Left renal pelvis (tissue), 4 donors: Measurements from ENCODE around the gene DUSP14. TPM values are rescaled to one million over a fixed set of nuclear protein-coding genes. Genes with fewer than 3 reads are reported as not detected.
A peak's percentile ranks its signal among the peaks of the same experiment; 100 is the strongest.
"Not testable (repeated sequence)": the region's sequence is repeated elsewhere in the genome, so short reads cannot be mapped to it uniquely, and the experiment has no call there.

Experiments
- DNase-seq, 4 donors: peaks; one replicate each; pipeline ENCODE4 v3.0.0-alpha.2; 2013; ENCODE audit warnings: low read depth in 4 of 4, low spot score in 3 of 4
- polyA plus RNA-seq, 4 donors: library from polyadenylated mRNA; unstranded; fragments of 120-200 nt; gene quantifications; one replicate each; pipeline ENCODE4 v1.2.1, GENCODE V29; 2013; ENCODE audit not compliant: insufficient read length in 4 of 4

Gene DUSP14, protein sequence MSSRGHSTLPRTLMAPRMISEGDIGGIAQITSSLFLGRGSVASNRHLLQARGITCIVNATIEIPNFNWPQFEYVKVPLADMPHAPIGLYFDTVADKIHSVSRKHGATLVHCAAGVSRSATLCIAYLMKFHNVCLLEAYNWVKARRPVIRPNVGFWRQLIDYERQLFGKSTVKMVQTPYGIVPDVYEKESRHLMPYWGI
- 10 to 100 TPM; 13.1 to 17.1 (median 13.4) TPM for polyA plus RNA-seq

DNA sequence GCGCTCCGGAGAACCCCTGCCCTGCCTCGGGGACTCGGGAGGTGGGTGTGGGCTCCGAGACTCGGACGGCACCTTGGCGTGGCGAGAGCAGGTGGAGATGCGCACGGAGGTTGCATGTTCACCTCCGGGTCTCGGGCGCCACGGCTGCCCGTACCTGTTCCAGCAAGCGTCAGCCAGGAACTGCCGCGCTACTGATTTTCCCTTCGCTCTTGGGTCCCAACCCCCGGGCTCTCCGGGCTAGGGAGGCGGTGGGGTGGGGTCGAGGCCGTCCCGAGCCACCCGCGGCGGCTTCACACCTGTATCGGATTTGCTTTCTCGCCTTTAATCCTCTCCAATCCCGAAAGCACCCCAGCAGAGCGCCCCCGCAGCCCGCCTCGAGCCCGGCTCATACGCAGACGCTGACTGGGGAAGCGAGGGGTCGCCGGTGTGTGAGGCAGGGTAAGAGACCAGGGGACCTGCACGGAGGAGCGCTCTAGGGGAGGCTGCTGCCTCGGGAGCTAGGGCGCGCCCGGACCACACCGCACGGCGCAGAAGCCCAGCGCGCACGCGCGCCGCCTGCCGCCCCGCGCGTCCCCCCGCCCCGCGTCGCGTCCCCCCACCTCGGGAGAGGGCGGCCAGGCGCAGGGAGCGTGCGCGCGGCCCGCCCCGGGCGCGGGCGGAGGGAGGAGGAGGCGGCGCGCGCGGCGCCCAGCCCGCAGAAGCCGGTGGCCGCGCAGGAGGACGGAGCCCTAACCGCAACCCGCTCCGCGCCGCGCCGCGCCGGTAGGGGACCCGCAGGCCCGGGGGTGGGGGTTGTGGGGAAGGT, at the start of gene DUSP14:
TSS of gene DUSP14 (plus strand) at position 695 of the 805 bp plus-strand sequence. CDS start 22,382 bp downstream, outside the sequence.
- DNase-seq = peak in 2 of 4 donors; percentile 69 to 76

DNA sequence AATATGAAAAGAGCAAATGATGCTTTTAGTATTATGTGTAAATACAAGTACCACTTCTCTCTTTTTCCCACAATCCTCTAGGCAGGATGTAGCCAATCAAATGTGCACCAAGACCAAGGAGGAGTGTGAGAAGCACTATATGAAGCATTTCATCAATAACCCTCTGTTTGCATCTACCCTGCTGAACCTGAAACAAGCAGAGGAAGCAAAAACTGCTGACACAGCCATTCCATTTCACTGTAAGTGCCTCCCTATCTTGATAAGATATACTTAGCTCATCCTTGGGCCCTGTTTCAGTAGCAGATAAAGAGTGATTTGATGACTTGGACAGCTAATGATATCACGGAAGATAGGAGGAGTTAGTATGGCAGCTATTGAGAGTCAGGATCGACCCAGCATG, 49.3 kb upstream of the DUSP14 start:
- no peak for DNase-seq

DNA sequence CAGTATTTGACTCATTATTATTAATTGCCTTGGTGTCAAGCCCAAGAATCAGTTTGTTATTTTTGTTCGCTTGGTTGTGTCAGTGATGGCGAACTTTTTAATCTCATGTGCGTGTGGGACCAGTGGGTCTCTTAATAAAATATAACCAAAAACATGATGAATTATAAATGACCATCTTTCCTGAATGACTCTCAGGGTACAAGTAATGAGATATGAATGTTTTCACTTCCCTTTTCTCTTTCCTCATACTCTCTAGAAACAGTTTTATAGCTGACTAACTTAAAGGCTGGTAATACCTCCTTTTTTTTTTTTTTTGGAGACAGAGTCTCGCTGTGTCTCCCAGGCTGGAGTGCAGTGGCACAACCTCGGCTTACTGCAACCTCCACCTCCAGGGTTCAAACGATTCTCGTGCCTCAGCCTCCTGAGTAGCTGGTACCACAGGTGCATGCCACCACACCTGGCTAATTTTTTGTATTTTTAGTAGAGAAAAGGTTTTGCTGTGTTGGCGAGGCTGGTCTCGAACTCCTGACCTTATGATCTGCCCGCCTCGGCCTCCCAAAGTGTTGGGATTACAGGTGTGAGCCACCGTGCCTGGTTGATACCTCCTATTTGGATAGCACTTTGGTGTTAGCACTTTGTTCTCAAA, 48.2 kb upstream of the DUSP14 start:
- not testable (repeated sequence) for DNase-seq

DNA sequence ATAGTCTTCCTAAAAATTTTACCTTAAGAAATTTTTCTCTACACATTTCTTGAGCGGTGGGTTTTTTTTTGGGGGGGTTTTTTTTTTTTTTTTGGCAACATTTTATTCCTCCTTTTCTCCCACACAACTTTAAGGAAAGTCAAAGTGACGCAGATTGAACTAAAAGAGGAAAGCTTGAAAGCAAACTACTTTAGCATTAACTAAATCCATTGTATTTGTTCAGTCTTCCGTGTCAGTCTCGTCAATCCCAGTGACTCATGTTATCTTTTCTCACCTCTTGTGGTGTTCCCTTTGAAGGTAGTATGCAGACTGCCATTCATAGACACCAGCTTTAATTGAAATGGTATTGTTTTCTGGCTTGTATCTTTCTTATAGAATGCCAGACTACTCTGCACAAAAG, 43.7 kb upstream of the DUSP14 start:
- DNase-seq = no peak

DNA sequence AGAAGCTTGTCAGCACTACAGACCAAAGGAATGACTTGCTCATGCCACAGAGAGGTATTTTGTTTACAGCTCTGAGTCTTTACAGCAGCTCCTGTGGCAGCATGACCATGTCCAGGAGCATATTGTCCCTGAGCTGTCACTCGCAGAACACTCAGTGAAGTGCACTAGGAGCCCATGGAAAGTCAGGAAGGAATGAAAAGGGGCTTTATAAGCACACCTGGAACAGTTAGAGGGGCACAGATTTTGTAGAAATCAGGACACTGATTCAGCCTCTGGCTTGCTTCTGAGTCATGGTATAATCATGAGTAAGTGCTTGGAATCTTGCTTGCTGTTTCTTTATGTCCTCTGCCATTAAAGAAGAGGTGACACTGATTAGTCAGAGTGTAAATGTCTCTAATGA, 42.0 kb upstream of the DUSP14 start:
- DNase-seq = no peak

DNA sequence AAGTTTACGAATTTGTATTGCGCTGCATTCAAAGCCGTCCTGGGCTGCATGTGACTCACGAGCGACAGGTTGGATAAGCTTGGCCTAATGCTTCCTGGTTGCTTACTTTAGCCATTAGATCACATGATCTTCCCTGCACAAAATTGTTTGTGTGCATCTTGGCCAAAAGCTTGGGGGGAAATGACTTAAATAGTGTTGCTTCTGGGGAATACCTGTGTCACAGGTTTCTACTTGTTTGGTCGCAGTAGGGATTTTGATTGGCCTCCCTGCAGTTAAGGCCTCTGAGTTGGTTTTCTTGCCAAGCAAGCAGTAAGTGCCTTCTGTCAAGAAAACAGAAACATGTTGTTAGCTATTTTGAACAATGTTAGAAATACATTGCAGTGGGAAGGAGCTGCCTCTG, 39.6 kb upstream of the DUSP14 start:
- no peak for DNase-seq

DNA sequence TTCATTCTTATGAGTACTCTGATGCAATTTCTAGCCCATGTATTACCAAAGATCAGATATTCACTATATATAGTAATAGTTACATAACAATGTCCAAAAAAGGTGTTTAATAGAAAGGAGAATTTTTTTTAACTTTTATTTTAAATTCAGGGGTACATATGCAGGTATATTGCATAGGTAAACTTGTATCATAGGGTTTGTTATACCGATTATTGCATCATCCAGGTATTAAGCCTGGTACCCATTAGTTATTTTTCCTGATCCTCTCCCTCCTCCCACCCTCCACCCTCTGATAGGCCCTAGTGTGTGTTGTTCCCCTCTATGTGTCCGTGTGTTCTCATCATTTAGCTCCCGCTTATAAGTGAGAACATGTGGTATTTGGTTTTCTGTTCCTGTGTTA, 31.9 kb upstream of the DUSP14 start:
- not testable (repeated sequence) for DNase-seq

DNA sequence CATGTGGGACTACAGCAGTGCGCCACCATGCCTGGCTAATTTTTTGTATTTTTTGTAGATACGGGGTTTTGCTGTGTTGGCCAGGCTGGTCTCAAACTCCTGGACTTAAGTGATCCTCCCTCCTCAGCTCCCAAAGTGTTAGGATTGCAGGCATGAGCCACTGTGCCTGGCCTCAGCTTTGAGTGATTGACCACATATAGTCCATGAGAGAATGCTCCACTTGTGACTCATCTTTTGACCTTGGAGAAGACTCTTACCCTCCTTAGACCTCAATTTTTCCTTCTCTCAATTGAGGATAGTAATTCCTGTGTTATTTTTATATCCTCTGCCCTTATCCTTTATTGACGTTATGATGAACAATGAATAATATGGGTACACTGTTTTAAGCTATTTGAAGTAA, 30.9 kb upstream of the DUSP14 start:
- no peak for DNase-seq

DNA sequence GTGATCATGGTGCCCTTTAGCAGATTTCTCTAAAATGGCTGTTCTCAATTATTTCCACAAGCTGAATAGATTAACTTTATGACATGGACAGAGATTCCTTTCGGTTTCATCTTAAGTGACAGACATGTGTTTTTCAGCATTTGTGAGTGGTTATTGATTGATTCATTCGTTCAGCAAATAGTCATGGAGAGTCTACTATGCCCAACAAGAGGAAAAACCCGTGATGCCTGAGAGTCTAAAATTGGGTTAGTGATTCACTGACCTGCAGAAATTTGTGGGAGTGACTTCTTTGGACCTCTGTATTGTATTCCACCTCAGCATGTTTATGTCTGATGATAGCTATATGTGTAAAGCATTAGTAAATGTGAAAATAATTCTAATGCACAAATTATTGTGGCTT, 28.0 kb upstream of the DUSP14 start:
- no peak for DNase-seq

DNA sequence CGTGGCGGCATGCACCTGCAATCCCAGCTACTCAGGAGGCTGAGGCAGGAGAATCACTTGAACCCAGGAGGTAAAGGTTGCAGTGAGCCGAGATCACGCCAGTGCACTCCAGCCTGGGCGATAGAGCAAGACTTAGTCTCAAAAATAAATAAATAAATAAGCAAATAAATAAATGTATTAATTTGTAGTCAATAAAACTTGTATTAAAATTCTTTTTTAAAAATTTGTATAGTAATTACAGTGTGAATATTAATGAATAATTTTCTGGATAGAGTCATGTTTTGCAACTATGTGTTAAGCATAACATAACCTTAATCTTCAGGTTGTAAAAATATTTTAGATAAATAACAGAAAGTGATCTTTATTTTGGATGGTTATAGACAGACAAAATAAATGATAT, 27.2 kb upstream of the DUSP14 start:
- no peak for DNase-seq

DNA sequence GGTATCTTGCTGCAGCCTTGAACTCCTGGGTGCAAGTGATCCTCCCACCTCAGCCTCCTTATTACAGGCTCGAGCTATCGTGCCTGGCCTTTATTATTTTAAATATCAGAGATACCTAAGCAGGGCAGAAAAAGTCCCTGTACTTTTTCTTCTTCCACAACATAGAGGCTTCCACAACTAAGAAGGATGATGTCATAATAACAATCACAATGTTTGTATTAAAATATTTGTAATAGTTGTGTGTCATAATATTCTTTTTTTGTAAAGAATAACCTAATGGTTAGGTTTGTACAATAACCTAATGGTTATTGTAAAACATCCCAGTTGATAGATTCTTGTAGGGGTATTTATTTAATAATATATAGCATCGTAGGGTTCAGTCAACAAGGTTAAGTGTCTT, 26.7 kb upstream of the DUSP14 start:
- no peak for DNase-seq

DNA sequence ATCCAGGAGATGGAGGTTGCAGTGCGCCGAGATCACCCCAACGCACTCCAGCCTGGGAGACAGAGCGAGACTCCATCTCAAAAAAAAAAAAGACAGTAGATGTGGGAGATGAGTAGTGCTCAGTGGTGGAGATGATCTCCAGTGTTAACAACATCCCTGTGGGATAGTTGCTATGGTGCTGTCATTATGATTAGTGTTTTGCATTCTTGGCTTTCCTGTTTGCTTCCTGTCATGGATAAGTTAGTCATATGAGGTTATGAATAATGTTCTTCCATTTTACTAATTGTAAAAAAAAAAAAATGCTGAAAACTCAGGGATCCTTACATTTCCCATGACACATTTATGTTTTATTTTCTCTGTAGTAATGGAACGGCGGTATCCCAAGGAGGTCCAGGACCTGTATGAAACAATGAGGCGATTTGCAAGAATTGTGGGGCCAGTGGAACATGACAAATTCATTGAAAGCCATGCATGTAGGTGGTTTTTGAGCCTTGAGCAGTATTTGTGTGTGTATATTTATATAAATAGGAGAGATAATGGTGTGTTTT, 24.5 kb upstream of the DUSP14 start:
- DNase-seq = no peak

DNA sequence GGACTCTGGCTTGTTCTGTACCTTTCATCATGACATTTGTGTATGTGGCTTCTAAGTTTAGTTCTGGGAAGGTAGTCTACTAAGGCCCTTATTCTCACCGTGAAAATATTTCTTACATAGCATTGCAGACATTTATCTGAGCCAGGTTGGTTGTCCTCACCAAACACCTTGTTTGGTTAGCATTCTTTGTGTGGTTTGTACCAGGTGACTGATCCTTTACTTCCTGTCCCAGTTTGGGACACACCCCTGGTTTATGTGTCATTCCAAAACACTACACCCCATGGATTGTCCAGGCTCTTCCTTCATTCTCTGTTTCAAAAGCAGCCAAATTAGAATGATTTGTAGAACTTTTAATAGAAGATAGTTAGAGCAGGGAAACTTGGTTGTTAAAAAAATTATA, 23.2 kb upstream of the DUSP14 start:
- no peak for DNase-seq

DNA sequence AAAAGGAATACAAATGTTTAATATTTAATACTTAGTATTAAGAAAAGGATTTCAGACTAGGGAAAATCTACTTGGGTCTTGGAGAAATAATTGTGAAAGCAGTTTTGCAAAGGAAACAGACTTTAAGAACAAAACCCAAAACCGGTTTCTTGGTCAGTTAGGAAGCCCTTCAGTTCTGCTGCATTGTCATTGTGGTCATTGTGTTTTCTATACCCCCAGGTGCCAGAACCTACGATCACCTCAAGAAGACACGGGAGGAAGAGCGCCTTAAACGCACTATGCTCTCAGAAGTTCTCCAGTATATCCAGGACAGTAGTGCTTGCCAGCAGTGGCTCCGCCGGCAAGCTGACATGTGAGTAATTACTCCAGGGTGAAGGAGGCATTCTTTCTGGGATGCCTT, 19.5 kb upstream of the DUSP14 start:
- no peak for DNase-seq

DNA sequence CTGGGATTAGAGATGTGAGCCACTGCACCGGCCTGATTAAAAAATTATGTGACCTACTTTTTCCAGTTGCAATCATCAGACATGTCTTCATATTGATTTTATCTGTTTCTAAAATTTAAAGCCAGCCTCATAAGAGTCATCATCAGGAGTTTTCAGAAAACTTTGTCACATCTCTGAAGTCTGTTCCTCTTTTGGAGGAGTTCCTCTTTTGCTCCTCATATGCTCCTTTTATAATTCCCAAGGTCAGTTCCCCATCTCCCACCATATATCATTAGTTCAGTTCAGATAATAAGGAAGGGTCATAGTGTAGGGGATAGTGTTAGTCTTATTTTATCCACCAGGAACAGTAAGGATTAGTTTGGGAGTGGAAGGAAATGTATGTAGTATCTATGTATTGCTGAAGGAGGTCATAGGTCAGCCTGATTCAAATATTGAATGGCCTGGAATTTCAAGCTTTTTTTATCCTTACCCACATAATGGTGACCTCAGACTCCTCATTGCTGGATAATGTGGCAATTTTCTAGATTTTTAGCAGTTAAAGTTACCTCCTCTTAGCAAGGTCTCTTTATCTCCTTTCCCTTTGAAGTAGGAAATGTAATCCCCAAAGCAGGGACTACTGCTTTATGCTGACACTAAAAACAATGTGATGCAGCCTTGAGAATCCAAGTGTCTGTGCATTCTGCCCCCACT, 13.8 kb upstream of the DUSP14 start:
- no peak for DNase-seq

DNA sequence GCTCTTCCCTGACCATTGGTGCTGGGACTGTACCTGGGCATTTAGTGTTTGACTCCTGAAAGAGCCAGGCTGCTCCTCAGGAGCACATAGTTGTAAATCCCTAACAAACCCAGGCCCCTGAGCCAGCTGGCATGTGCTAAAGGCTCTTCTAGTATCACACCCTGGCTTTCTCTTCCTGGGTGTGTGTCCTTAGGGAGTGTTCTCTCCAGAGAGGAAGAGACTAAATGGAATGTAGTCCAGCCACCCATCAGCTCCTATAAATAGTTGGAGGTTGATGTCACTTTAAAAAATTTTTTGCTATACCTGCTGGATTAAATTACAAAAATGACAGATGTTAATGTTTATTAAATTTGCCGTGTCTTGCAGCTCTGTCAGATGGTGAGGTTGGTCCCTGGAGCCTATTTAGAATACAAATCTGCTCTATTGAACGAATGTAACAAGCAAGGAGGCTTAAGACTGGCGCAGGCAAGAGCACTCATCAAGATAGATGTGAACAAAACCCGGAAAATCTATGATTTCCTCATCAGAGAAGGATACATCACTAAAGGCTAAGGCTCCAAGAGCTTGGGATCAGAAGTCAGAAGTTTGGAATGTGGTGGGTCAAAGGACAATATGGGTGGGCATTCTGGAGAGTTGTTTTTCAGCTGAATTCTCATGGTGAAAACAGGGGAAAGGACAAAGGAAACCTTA, 13.1 kb upstream of the DUSP14 start:
- no peak for DNase-seq

DNA sequence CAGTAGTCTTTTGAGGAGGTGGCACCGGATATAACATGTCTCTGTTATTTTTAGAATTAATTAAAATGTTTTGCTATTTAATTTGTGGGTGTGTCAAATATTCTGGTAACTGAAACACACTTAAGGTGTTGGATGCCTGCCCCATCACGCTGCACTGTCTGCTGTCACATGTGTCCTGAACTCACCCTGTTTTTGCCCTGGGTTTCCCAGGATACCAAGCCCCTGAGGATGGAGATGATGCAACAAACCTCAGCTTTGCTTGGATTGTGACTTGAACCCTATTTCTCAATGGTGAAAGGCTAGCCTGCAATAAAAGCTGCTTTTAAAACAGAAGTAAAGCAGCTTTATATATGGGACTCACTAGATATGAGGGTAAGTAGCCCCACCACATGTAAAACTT, 11.5 kb upstream of the DUSP14 start:
- DNase-seq = no peak

DNA sequence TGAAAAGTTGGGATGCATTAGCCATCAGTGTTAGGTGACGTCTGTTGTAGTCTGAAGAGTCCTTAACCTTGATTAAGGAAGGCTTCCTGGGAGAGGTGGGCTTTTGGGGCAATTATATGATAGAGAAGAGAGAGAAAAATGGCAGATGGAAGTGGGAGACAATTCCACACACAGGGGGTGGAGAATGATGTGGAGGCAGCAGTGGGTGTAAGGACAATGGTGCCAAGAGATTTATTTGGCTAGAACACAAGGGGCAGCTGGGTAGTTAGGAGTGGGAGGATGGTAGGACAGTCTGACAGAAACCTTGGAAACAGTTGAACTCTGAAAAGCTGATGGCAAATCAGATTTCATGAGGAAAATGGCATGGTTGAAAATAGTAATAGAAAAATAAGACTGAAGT, 10.7 kb upstream of the DUSP14 start:
- no peak for DNase-seq

DNA sequence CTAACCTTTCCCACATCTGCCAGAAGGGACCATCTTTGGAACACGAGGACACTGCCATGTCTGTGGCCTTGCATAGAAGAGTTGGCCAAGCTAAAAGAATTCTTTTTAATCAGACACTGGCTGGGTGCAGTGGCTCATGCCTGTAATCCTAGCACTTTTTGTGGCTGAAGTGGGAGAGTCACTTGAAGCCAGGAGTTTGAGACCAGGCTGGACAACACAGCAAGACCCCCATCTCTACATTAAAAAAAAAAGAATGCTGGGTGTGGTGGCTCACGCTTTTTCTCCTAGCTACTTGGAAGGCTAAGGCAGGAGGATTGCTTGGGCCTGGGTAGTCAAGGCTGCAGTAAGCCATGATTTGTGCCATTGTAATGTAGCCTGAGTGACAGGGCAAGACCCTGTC, 9.3 kb upstream of the DUSP14 start:
- no peak for DNase-seq

DNA sequence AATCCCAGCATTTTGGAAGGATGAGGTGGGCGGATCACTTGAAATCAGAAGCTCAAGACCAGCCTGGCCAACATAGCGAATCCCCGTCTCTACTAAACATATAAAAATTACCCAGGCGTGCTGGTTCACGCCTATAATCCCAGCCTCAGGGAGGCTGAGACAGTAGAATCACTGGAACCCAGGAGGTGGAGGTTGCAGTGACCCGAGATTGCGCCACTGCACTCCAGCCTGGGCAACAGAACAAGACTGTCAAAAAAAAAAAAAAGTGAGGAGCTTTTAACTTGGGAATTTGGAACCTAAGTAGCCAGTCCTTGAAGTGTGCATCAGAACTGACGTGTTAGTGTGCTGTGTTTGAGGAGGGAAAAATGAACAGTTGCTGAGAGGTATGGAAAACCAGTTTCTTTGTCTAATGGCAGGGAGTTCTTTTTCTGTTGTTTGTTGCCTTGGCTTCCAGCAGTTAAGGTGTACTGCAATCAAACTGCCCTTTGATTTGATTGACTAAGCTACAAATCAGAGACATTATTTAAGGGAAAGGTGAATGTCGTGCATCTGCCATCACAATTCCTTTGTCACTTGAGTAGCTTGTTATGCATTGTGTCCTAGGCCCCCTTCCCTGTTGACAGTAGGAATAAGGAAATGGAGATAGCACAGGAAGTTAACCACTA, 8.6 kb upstream of the DUSP14 start:
- DNase-seq = no peak
